Large intestine (tissue), 12 donors: ENCODE measurements around the gene FBXO36. TPM values are rescaled to one million over a fixed set of nuclear protein-coding genes. Genes with fewer than 3 reads are reported as not detected.

Source experiments
- DNase-seq, 2 donors: peaks; one replicate each; pipeline versions ENCODE4 v3.0.0 to v3.0.0-alpha.2; 2013
- H3K27ac ChIP-seq: one replicate; pipeline ENCODE4 v1.5.1; 2013; ENCODE audit warnings: low read length
- H3K27me3 ChIP-seq: 2 replicates; pipeline ENCODE4 v1.6.1; 2013; ENCODE audit warnings: low read length; ENCODE audit not compliant: control insufficient read depth, insufficient read depth
- H3K36me3 ChIP-seq: 2 replicates; pipeline ENCODE4 v1.6.1; 2013; ENCODE audit warnings: low read length; ENCODE audit not compliant: control insufficient read depth, insufficient read depth
- H3K4me1 ChIP-seq: one replicate; pipeline ENCODE4 v1.6.1; 2013; ENCODE audit warnings: low read length; ENCODE audit not compliant: control insufficient read depth, insufficient read depth
- H3K4me3 ChIP-seq: one replicate; pipeline ENCODE4 v1.5.1; 2013; ENCODE audit warnings: low read length
- H3K9me3 ChIP-seq: one replicate; pipeline ENCODE4 v1.6.1; 2013; ENCODE audit warnings: mild to moderate bottlenecking, low read depth, low read length, moderate library complexity; ENCODE audit not compliant: control insufficient read depth
- WGBS: methylation state at CpG from one replicate; pipeline ENCODE4 v1.1.5; 2013; ENCODE audit warnings: low lambda C conversion rate; ENCODE audit not compliant: insufficient coverage; 5-methylcytosine and 5-hydroxymethylcytosine counted together
- long read RNA-seq, 11 donors: transcript quantifications; one replicate each; lab custom pipeline, GENCODE V29; 2026
- polyA plus RNA-seq: library from polyadenylated mRNA; unstranded; fragments of 120-200 nt; gene quantifications from one replicate; pipeline ENCODE4 v1.2.1, GENCODE V29; 2013

Gene FBXO36
- polyA plus RNA-seq = 2.6 TPM
- long read RNA-seq, donor 1, partial matches to known transcripts = 0 of 2 reads
- long read RNA-seq, donor 1, other reads (novel, unspliced or antisense) = 0 of 2 reads
- long read RNA-seq, donor 2, partial matches to known transcripts = 0 of 3 reads
- long read RNA-seq, donor 2, other reads (novel, unspliced or antisense) = 0 of 3 reads
- long read RNA-seq, donor 3 = 0 reads
- long read RNA-seq, donor 4 = 0 reads
- long read RNA-seq, donor 5, partial matches to known transcripts = 0 of 1 reads
- long read RNA-seq, donor 5, other reads (novel, unspliced or antisense) = 0 of 1 reads
- long read RNA-seq, donor 6, partial matches to known transcripts = 0 of 3 reads
- long read RNA-seq, donor 6, other reads (novel, unspliced or antisense) = 0 of 3 reads
- long read RNA-seq, donor 7, partial matches to known transcripts = 0 of 1 reads
- long read RNA-seq, donor 7, other reads (novel, unspliced or antisense) = 0 of 1 reads
- long read RNA-seq, donor 8, partial matches to known transcripts = 0 of 3 reads
- long read RNA-seq, donor 8, other reads (novel, unspliced or antisense) = 0 of 3 reads
- long read RNA-seq, donor 9, partial matches to known transcripts = 0 of 2 reads
- long read RNA-seq, donor 9, other reads (novel, unspliced or antisense) = 0 of 2 reads
- long read RNA-seq, donor 10, partial matches to known transcripts = 0 of 4 reads
- long read RNA-seq, donor 10, other reads (novel, unspliced or antisense) = 0 of 4 reads
- long read RNA-seq, donor 11, partial matches to known transcripts = 0 of 3 reads
- long read RNA-seq, donor 11, other reads (novel, unspliced or antisense) = 0 of 3 reads

- no peaks in the 10 kb centered on the region for H3K27me3 ChIP-seq
- no peaks in the 10 kb centered on the region for H3K4me1 ChIP-seq
- peak within 1 kb of the TSS; percentile 77 for H3K4me3 ChIP-seq
- no CpG with 5 or more reads among the region's 61 CpGs for WGBS
- no peaks in the 10 kb centered on the region for H3K9me3 ChIP-seq
- peak in 1 of 2 donors; percentile 26 for DNase-seq
- peak within 1 kb of the TSS; percentile 90 for H3K27ac ChIP-seq
- peaks cover 5% of the 10 kb centered on the region for H3K36me3 ChIP-seq
Measured at GRCh38 chr2:229922449-229923386, at the start of gene FBXO36. TSS of gene FBXO36 (plus strand) at chr2:229922503. CDS start at chr2:229922514, 11 bp downstream.

- H3K36me3 ChIP-seq = peaks cover 47% of the 10 kb centered on the region
- DNase-seq = peak in 1 of 2 donors; percentile 14
- WGBS = 29% methylated on average over 1 of the region's 1 CpG
- H3K4me1 ChIP-seq = no peaks in the 10 kb centered on the region
- no peaks in the 10 kb centered on the region for H3K9me3 ChIP-seq
- no peaks in the 10 kb centered on the region for H3K27me3 ChIP-seq
- H3K27ac ChIP-seq = no peak overlapping the region
- no peak overlapping the region for H3K4me3 ChIP-seq
Measured at GRCh38 chr2:229873123-229873581, 49.2 kb upstream of the FBXO36 start.

- peaks cover 43% of the 10 kb centered on the region for H3K36me3 ChIP-seq
- no peaks in the 10 kb centered on the region for H3K9me3 ChIP-seq
- WGBS = 100% methylated on average over 2 of the region's 4 CpGs
- no peak for DNase-seq
- H3K4me3 ChIP-seq = no peak overlapping the region
- H3K27ac ChIP-seq = no peak overlapping the region
- H3K27me3 ChIP-seq = no peaks in the 10 kb centered on the region
- no peaks in the 10 kb centered on the region for H3K4me1 ChIP-seq
Measured at GRCh38 chr2:229874647-229875046, 47.7 kb upstream of the FBXO36 start.

GRCh38 chr2:229875549-229875948 is 46.8 kb upstream of the FBXO36 start:
- Histone ChIP-seq H3K4me1 (no peaks in the 10 kb centered on the region), H3K27me3 (no peaks in the 10 kb centered on the region), H3K4me3 (no peak overlapping the region), H3K27ac (no peak overlapping the region), H3K36me3 (peaks cover 43% of the 10 kb centered on the region), H3K9me3 (no peaks in the 10 kb centered on the region)
- no CpG with 5 or more reads among the region's 2 CpGs for WGBS
- DNase-seq = no peak

- peaks cover 36% of the 10 kb centered on the region for H3K36me3 ChIP-seq
- H3K9me3 ChIP-seq = no peaks in the 10 kb centered on the region
- no peak for DNase-seq
- H3K4me3 ChIP-seq = no peak overlapping the region
- no peak overlapping the region for H3K27ac ChIP-seq
- H3K27me3 ChIP-seq = no peaks in the 10 kb centered on the region
- no CpG with 5 or more reads among the region's 6 CpGs for WGBS
- H3K4me1 ChIP-seq = no peaks in the 10 kb centered on the region
Measured at GRCh38 chr2:229879191-229879950, 42.9 kb upstream of the FBXO36 start.

- peaks cover 36% of the 10 kb centered on the region for H3K36me3 ChIP-seq
- no peak overlapping the region for H3K27ac ChIP-seq
- H3K27me3 ChIP-seq = no peaks in the 10 kb centered on the region
- no peak overlapping the region for H3K4me3 ChIP-seq
- H3K4me1 ChIP-seq = no peaks in the 10 kb centered on the region
- 91% methylated on average over 4 of the region's 5 CpGs for WGBS
- no peaks in the 10 kb centered on the region for H3K9me3 ChIP-seq
- no peak for DNase-seq
Measured at GRCh38 chr2:229880892-229881586, 41.3 kb upstream of the FBXO36 start.

GRCh38 chr2:229882583-229882982 is 39.7 kb upstream of the FBXO36 start:
- H3K27me3 ChIP-seq = no peaks in the 10 kb centered on the region
- peaks cover 25% of the 10 kb centered on the region for H3K36me3 ChIP-seq
- H3K27ac ChIP-seq = no peak overlapping the region
- no CpG with 5 or more reads among the region's 2 CpGs for WGBS
- H3K4me3 ChIP-seq = no peak overlapping the region
- no peaks in the 10 kb centered on the region for H3K9me3 ChIP-seq
- no peak for DNase-seq
- H3K4me1 ChIP-seq = no peaks in the 10 kb centered on the region

GRCh38 chr2:229884775-229885699 is 37.3 kb upstream of the FBXO36 start:
- no peaks in the 10 kb centered on the region for H3K4me1 ChIP-seq
- H3K36me3 ChIP-seq = peaks cover 5% of the 10 kb centered on the region
- H3K9me3 ChIP-seq = no peaks in the 10 kb centered on the region
- no peak overlapping the region for H3K27ac ChIP-seq
- DNase-seq = no peak
- H3K27me3 ChIP-seq = no peaks in the 10 kb centered on the region
- H3K4me3 ChIP-seq = no peak overlapping the region
- 80% methylated on average over 1 of the region's 5 CpGs for WGBS
